Neural cell (in vitro differentiated cells): ENCODE results near the gene HENMT1.

Source experiments
- EZH2 ChIP-seq: fragments of 200-600, 300-800 bp; shearing (Covaris generic), sonication (generic); IDR thresholded peaks from 2 replicates; pipeline ENCODE4 v1.6.1; 2014; ENCODE audit warnings: antibody characterized with exemption, low read length, borderline replicate concordance, mild to moderate bottlenecking; ENCODE audit not compliant: insufficient read depth, poor library complexity, severe bottlenecking
- POLR2AphosphoS5 ChIP-seq: IDR thresholded peaks from 2 replicates; pipeline ENCODE4 v1.6.1; 2012
- SMC3 ChIP-seq: fragments of 450-650 bp; conservative IDR thresholded peaks from 2 replicates; pipeline ENCODE4 v1.6.1; 2014; ENCODE audit warnings: antibody characterized with exemption, mild to moderate bottlenecking, moderate library complexity; ENCODE audit not compliant: poor library complexity
- TAF1 ChIP-seq: IDR thresholded peaks from 2 replicates; pipeline ENCODE4 v1.6.1; 2012; ENCODE audit warnings: low read depth
- TF ChIP-seq, protein P1 (sequence below): fragments of 450-650 bp; IDR thresholded peaks from 2 replicates; pipeline ENCODE4 v1.5.1; 2014; ENCODE audit warnings: antibody characterized with exemption, mild to moderate bottlenecking, moderate library complexity; ENCODE audit not compliant: poor library complexity, severe bottlenecking

DNA sequence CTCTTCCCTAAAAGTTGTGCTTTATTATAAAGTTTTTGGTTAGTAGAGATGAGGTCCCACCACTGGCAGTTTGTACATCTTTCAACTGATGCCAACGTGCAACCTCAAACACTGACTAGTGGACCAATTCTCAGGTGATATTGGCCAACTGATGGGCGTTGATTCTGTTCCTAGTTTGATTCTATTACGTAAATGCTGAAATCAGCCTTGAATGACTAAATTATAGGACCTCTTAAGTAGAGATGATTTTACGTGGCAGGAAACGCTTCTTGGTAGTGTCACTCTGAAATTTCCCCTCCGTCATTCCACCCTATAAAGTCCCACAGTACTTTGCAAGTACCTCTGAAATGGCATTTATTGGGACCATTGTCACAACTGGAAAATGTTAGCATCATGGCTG is 43.0 kb upstream of the HENMT1 start:
- TF ChIP-seq TAF1 (no peak), SMC3 (no peak), EZH2 (no peak), POLR2AphosphoS5 (no peak)
- TF ChIP-seq, protein P1, sequence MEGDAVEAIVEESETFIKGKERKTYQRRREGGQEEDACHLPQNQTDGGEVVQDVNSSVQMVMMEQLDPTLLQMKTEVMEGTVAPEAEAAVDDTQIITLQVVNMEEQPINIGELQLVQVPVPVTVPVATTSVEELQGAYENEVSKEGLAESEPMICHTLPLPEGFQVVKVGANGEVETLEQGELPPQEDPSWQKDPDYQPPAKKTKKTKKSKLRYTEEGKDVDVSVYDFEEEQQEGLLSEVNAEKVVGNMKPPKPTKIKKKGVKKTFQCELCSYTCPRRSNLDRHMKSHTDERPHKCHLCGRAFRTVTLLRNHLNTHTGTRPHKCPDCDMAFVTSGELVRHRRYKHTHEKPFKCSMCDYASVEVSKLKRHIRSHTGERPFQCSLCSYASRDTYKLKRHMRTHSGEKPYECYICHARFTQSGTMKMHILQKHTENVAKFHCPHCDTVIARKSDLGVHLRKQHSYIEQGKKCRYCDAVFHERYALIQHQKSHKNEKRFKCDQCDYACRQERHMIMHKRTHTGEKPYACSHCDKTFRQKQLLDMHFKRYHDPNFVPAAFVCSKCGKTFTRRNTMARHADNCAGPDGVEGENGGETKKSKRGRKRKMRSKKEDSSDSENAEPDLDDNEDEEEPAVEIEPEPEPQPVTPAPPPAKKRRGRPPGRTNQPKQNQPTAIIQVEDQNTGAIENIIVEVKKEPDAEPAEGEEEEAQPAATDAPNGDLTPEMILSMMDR, result no peak
